Adrenal gland (tissue), 5 donors: Measurements from ENCODE around the gene POLD3.

Experiments used
- CTCF ChIP-seq, 6 experiments: fragments of 450-650 bp in 4 of 6; fragments of 200-600 bp in 2 of 6; sonication (generic) in 1 of 6; IDR thresholded peaks; 1 replicate in 5 of 6; 2 replicates in 1 of 6; pipeline versions ENCODE4 v1.5.1 to v1.8.0; 2016 to 2021; ENCODE audit warnings: antibody characterized with exemption in 6 of 6, mild to moderate bottlenecking in 2 of 6, moderate library complexity in 1 of 6
- POLR2A ChIP-seq, 2 donors: fragments of 450-650 bp; IDR thresholded peaks; one replicate each; pipeline ENCODE4 v1.6.1; 2017; ENCODE audit warnings: antibody characterized with exemption in 2 of 2, mild to moderate bottlenecking in 2 of 2, moderate library complexity in 1 of 2
- donor health status: DM: no; HTN: no; CAD: no.

GRCh38 chr11:74630043-74630442 lies 37.7 kb downstream of the POLD3 start:
- TF ChIP-seq CTCF (IDR thresholded peaks at IDR 0.05) (no peak), POLR2A (IDR thresholded peaks at IDR 0.05) (no peak)
